GM13977 (cell line): ENCODE measurements around the gene PHACTR1.

Experiments
- DNase-seq: peaks from one replicate; pipeline ENCODE4 v3.0.0; 2012; ENCODE audit warnings: low spot score
- in situ Hi-C: fragments of 300-500 bp; cut with MboI; formaldehyde crosslinking; loops from one replicate; pipeline ENCODE4 v1.12.0; 2022; ENCODE audit warnings: low sequenced_read_pairs, low pct_unique_long_range_greater_than_20kb, mixed read lengths, inconsistent platforms; ENCODE audit not compliant: unreplicated experiment
- TF ChIP-seq, protein P1 (sequence below): IDR thresholded peaks from 2 replicates; pipeline ENCODE4 v1.5.1; 2012; ENCODE audit warnings: mild to moderate bottlenecking, control low read depth; ENCODE audit not compliant: insufficient read depth; ENCODE audit errors: extremely low read depth, missing control alignments

The PHACTR1 gene

DNA sequence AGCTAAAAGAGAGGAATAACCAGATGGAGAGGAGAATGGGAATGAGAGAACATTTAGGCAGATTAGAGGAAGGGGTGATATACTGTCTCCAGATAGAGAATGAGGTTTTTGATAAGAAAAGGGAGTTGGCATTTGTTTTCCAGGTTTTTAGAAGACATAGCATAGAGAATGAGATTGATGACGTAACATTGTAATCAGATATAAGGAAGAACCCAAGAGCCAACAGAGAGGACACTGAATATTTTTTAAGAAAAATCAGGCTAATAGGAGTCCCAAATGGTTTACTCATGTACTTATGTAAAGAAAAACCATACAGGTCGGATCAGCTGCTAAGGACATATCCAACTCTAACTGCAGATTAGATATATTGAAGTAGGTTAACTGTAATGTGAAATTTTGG lies 498.8 kb downstream of the PHACTR1 start:
- TF ChIP-seq, protein P1, sequence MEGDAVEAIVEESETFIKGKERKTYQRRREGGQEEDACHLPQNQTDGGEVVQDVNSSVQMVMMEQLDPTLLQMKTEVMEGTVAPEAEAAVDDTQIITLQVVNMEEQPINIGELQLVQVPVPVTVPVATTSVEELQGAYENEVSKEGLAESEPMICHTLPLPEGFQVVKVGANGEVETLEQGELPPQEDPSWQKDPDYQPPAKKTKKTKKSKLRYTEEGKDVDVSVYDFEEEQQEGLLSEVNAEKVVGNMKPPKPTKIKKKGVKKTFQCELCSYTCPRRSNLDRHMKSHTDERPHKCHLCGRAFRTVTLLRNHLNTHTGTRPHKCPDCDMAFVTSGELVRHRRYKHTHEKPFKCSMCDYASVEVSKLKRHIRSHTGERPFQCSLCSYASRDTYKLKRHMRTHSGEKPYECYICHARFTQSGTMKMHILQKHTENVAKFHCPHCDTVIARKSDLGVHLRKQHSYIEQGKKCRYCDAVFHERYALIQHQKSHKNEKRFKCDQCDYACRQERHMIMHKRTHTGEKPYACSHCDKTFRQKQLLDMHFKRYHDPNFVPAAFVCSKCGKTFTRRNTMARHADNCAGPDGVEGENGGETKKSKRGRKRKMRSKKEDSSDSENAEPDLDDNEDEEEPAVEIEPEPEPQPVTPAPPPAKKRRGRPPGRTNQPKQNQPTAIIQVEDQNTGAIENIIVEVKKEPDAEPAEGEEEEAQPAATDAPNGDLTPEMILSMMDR: no peak
- in situ Hi-C loops: no loop called here
- DNase-seq: no peak

DNA sequence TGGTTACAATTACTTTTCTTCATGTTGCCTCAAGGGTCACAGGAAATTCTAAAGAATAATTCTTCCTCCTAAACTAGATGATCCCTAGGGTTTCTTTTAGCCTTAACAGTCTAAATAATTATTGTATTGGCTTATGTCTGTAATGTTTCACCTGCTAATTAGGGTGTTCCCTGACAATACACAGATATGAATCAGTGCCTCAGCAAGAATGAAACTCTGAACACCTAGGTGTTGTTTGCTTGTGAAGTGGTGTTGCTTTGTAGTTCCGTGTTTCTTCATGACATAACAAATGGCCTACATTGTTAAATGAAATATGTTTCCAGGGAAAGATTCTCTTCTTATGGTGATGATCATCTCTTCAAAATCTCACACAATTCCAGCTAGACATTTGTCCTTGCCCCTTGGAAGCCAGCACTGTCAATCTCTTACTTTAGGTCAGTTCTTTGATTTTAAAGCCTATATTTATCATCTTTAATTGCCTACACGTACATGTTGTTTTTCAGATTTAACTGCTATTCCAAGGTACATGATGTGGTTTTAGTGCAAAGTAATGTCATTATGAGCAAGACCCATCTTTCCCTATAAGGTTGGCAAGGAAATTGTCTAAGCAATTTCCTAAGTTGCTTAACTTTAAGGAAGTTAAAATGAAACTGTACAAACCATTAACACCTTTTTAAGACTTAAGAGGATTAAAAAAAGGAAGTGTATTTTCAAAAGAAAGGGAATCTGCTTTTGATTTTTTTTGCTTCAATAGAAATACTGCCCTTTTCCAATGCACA lies 499.9 kb downstream of the PHACTR1 start:
- in situ Hi-C loops: no loop called here
- TF ChIP-seq, protein P1: no peak
- DNase-seq: peak; percentile 38

DNA sequence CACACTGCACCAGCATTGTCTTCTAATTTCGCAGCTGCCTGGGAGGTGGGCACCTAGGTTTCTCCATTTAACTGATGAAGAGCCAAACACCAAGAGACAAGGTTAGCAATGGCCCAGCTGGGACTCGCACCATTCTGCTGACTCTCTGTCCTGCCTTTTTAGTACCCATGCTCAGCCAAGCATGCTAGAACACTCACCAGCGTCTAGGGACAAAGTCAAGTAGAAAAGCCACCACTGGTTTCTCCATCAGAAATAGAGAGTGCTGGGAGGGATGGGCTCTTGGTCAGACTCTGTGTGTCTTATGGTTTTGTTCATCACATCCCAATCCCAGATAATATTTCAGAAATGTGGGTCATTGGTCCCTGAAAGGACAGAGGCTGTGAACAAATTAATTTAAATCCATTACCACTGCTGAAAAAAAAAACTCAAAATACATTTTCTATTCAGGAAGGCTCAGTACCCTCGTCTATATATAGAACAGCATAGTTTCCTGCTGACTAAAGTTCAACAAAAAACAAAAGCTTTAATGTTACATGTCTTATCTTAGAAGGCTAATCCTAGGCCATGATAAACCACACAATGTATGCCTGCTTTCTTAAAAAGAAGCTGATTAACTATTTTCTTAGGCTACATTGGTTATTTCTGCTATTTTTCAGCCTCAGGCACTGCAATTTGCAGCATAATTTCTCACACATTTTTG lies 500.8 kb downstream of the PHACTR1 start:
- TF ChIP-seq, protein P1: no peak
- no peak for DNase-seq
- in situ Hi-C loops: no loop called here

DNA sequence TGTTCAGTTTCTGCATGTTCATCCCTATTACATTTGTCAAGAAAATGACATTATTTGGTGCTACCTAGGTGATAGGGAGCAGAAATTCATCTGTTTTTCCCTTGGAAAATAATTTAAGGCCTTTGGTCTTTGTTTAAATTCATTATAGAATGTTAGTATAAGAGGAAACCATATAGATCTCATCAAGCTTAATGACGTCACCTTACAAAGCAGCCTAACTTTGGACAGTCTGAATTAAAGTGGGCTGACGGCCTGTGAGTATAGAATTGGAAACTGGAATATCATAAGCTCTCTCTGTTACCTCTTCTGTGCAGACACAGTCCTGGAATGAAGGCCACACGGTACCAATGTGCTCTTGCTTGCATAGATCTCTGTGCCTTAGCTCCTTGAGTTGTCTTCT lies 503.7 kb downstream of the PHACTR1 start:
- in situ Hi-C loops: no loop called here
- TF ChIP-seq, protein P1: no peak
- no peak for DNase-seq

DNA sequence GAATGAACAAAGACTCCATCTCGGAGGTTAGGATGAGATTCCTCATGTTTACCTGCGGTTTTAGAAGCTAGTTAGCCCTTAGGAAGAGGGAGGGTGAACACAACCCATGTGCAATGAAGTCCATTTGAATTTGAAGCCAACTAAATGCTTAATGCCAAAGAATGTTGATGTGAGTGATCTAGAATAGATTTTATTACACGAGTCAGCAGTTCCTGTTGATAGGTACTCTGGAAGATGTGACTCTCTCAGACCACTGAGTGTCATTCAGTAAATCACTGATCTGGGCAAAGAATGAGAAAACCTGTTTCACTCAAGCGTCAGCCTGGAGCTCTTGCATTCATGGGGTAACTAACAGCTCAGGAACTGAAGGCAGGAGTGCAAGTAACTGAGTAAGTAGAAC lies 505.5 kb downstream of the PHACTR1 start:
- TF ChIP-seq, protein P1: no peak
- in situ Hi-C loops: no loop called here
- no peak for DNase-seq

DNA sequence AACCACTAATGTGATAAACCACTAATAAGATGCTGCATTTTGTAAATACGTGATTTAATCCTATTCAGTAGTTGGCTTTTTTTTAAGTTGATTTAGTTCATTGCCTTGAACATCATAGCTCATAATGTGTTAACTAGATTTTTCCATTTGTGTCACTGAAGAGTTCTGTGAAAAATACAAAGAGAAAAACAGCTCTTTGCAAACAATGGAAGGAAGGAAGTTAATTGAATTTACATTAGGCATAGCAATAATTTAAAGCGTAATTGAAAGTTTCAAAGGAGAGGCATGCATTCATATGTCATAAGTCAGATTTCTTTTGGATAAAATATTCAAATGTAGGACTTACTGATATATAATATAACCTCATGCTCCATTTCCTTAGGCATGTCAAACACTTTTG lies 509.5 kb downstream of the PHACTR1 start:
- TF ChIP-seq, protein P1: no peak
- in situ Hi-C loops: no loop called here
- DNase-seq: no peak
